SK-N-SH (cell line): ENCODE data around the gene TDRD9. TPM values are rescaled to one million over a fixed set of nuclear protein-coding genes. Genes with fewer than 3 reads are reported as not detected.

Experiments used
- CTCF ChIA-PET: fragments of 300-600, 350-600 bp; formaldehyde crosslinking; extraction: SDS; loops from one replicate; lab custom pipeline; 2021; lab: Yijun Ruan, JAX
- POLR2A ChIA-PET: fragments of 350-600 bp; sonication (Branson Sonifier 250); formaldehyde crosslinking; extraction: SDS; loops from one replicate; lab custom pipeline; 2020; ENCODE audit warnings: antibody characterized with exemption, inconsistent platforms; lab: Yijun Ruan, JAX
- DNase-seq: peaks from one replicate; pipeline ENCODE4 v3.0.0; 2012
- H2AFZ ChIP-seq: fragments of 200-600 bp; sonication (generic); 2 replicates; pipeline ENCODE4 v1.8.1; 2016; ENCODE audit warnings: antibody characterized with exemption, mild to moderate bottlenecking, low read depth
- H3F3A ChIP-seq: fragments of 200-600 bp; sonication (generic); replicated peaks from 2 replicates; pipeline ENCODE3; 2016; ENCODE audit warnings: antibody characterized with exemption, mild to moderate bottlenecking; ENCODE audit not compliant: insufficient read depth
- H3K27ac ChIP-seq, 2 experiments: fragments of 200-500 bp in 1 of 2; fragments of 200-600 bp in 1 of 2; sonication (Bioruptor generic) in 1 of 2; sonication (generic), shearing (Covaris generic) in 1 of 2; 2 replicates each; pipeline versions ENCODE4 v1.5.1 to v1.6.1; 2014 to 2016; ENCODE audit warnings: low read depth in 2 of 2, inconsistent platforms in 1 of 2, low read length in 1 of 2, mild to moderate bottlenecking in 1 of 2, mixed read lengths in 1 of 2
- H3K27me3 ChIP-seq: fragments of 200-600 bp; sonication (generic), shearing (Covaris generic); 2 replicates; pipeline ENCODE4 v1.6.1; 2016; ENCODE audit warnings: mixed run types; ENCODE audit not compliant: insufficient read depth
- H3K36me3 ChIP-seq, 2 experiments: fragments of 200-500 bp in 1 of 2; fragments of 200-600 bp in 1 of 2; sonication (Bioruptor generic) in 1 of 2; sonication (generic) in 1 of 2; replicated peaks in 1 of 2; 2 replicates each; pipeline versions ENCODE3 to v1.5.1; 2014 to 2016; ENCODE audit warnings: low read length in 1 of 2, mild to moderate bottlenecking in 1 of 2; ENCODE audit not compliant: insufficient read depth in 2 of 2, control insufficient read depth in 1 of 2
- H3K4me1 ChIP-seq, 2 experiments: fragments of 200-500 bp in 1 of 2; fragments of 200-600 bp in 1 of 2; sonication (Bioruptor generic) in 1 of 2; sonication (generic), shearing (Covaris generic) in 1 of 2; 2 replicates each; pipeline versions ENCODE4 v1.5.1 to v1.6.1; 2014 to 2016; ENCODE audit warnings: low read depth in 1 of 2, low read length in 1 of 2, mixed run types in 1 of 2; ENCODE audit not compliant: insufficient read depth in 2 of 2, control insufficient read depth in 1 of 2
- H3K4me2 ChIP-seq: fragments of 200-600 bp; sonication (generic), shearing (Covaris generic); 2 replicates; pipeline ENCODE4 v1.6.1; 2017; ENCODE audit warnings: mixed run types
- H3K4me3 ChIP-seq, 2 experiments: fragments of 200-500 bp in 1 of 2; fragments of 200-600 bp in 1 of 2; sonication (Bioruptor generic) in 1 of 2; sonication (generic), shearing (Covaris generic) in 1 of 2; 2 replicates each; pipeline versions ENCODE4 v1.5.1 to v1.8.1; 2014 to 2016; ENCODE audit warnings: low read depth in 2 of 2, inconsistent platforms in 1 of 2, low read length in 1 of 2, mild to moderate bottlenecking in 1 of 2, mixed read lengths in 1 of 2, moderate library complexity in 1 of 2
- H3K79me2 ChIP-seq: fragments of 200-600 bp; sonication (generic); 2 replicates; pipeline ENCODE4 v1.8.1; 2017; ENCODE audit warnings: mild to moderate bottlenecking; ENCODE audit not compliant: insufficient read depth
- H3K9ac ChIP-seq: fragments of 200-600 bp; sonication (generic); 2 replicates; pipeline ENCODE4 v1.6.1; 2017; ENCODE audit warnings: mixed run types
- H3K9me2 ChIP-seq: fragments of 200-600 bp; sonication (generic); 2 replicates; pipeline ENCODE4 v1.6.1; 2017; ENCODE audit warnings: mixed run types
- H3K9me3 ChIP-seq: fragments of 200-600 bp; sonication (generic); 2 replicates; pipeline ENCODE4 v1.6.1; 2017; ENCODE audit warnings: mixed run types, mild to moderate bottlenecking, moderate library complexity
- H4K20me1 ChIP-seq: fragments of 200-600 bp; sonication (generic); 2 replicates; pipeline ENCODE4 v1.6.1; 2017; ENCODE audit warnings: mild to moderate bottlenecking, mixed run types; ENCODE audit not compliant: insufficient read depth
- CHD2 ChIP-seq: fragments of 150-350 bp; IDR thresholded peaks from 2 replicates; pipeline ENCODE4 v1.6.1; 2018; ENCODE audit warnings: low read length; ENCODE audit not compliant: partially characterized antibody
- EP300 ChIP-seq, 2 experiments: IDR thresholded peaks; 2 replicates each; pipeline versions ENCODE4 v1.4.0 to v1.6.1; 2012; ENCODE audit warnings: borderline replicate concordance in 1 of 2, low read depth in 1 of 2, low read length in 1 of 2
- FOSL2 ChIP-seq: IDR thresholded peaks from 2 replicates; pipeline ENCODE4 v1.4.0; 2012; ENCODE audit warnings: low read depth, mild to moderate bottlenecking, moderate library complexity, borderline replicate concordance
- GATA2 ChIP-seq: sonication (generic); formaldehyde crosslinking; IDR thresholded peaks from 2 replicates; pipeline ENCODE4 v1.5.0; 2020; ENCODE audit warnings: mild to moderate bottlenecking, missing genetic modification reagents
- MAX ChIP-seq: IDR thresholded peaks from 2 replicates; pipeline ENCODE4 v1.4.0; 2012; ENCODE audit warnings: low read depth
- NFIC ChIP-seq: IDR thresholded peaks from 2 replicates; pipeline ENCODE4 v1.4.0; 2012; ENCODE audit warnings: borderline replicate concordance
- NRF1 ChIP-seq: IDR thresholded peaks from 2 replicates; pipeline ENCODE4 v1.6.1; 2012; ENCODE audit warnings: low read depth, mild to moderate bottlenecking, low read length
- RAD21 ChIP-seq: IDR thresholded peaks from 2 replicates; pipeline ENCODE4 v1.6.1; 2012; ENCODE audit warnings: mild to moderate bottlenecking, low read length
- REST ChIP-seq: IDR thresholded peaks from 2 replicates; pipeline ENCODE4 v1.6.1; 2012; ENCODE audit warnings: mild to moderate bottlenecking, low read depth, low read length, moderate library complexity
- RFX5 ChIP-seq: IDR thresholded peaks from 2 replicates; pipeline ENCODE4 v1.6.1; 2012; ENCODE audit warnings: mild to moderate bottlenecking, improper control_type of control experiment, low read length
- TAF1 ChIP-seq: IDR thresholded peaks from 2 replicates; pipeline ENCODE4 v1.6.1; 2012; ENCODE audit warnings: low read depth, mild to moderate bottlenecking, low read length, moderate library complexity, borderline replicate concordance
- WGBS: methylation state at CpG from one replicate; pipeline ENCODE4 v1.1.6; 2017; ENCODE audit warnings: low lambda C conversion rate; 5-methylcytosine and 5-hydroxymethylcytosine counted together
- polyA plus RNA-seq, 3 experiments: library from polyadenylated mRNA; depleted of rRNA; stranded (reverse); fragments of >200 nt; gene quantifications; 2 replicates each; pipeline ENCODE4 v1.2.3, GENCODE V29; 2012

The TDRD9 gene
- polyA plus RNA-seq, 1 of the 3 experiments (the other 2 are of a cell fraction): not detected

GRCh38 chr14:104087505-104087904 is 159.2 kb downstream of the TDRD9 start:
- Histone ChIP-seq H2AFZ (no peak overlapping the region), H3K36me3 (no peaks in the 10 kb centered on the region), H3K4me2 (no peak overlapping the region), H3K9ac (no peak overlapping the region), H3F3A (no peaks in the 10 kb centered on the region), H3K79me2 (no peaks in the 10 kb centered on the region), H3K27ac (no peak overlapping the region), H3K9me2 (no peaks in the 10 kb centered on the region), H3K27me3 (no peaks in the 10 kb centered on the region; the same call in 1 of the 2 replicates), H3K4me3 (no peak overlapping the region), H4K20me1 (no peaks in the 10 kb centered on the region), H3K4me1 (peaks cover 0 to 17% of the 10 kb centered on the region in 2 experiments; a peak in 1 of 4 replicates), H3K9me3 (no peaks in the 10 kb centered on the region)
- WGBS: 50% methylated on average over 7 of the region's 17 CpGs
- no peak for DNase-seq
- no peak for TF ChIP-seq NFIC
- no peak for TF ChIP-seq TAF1
- TF ChIP-seq MAX: no peak
- no peak for TF ChIP-seq RFX5
- TF ChIP-seq RAD21: no peak
- ChIA-PET POLR2A (no interaction called here), CTCF (interaction anchor here (1.0 to 4.5 kb wide), 9 partner anchors 10 to 477 kb away, joined by 3 to 46 read pairs (median 3); no protein-coding TSS in a partner anchor)

- no peak overlapping the region for H3K9ac ChIP-seq
- no peak overlapping the region for H3K4me2 ChIP-seq
- H3K27ac ChIP-seq: no peak overlapping the region
- WGBS: 78% methylated on average over 9 of the region's 23 CpGs
- H3K9me2 ChIP-seq: no peaks in the 10 kb centered on the region
- CTCF ChIA-PET: interaction anchor here (0.7 to 4.5 kb wide), 10 partner anchors 11 to 476 kb away, joined by 3 to 46 read pairs (median 3); no protein-coding TSS in a partner anchor
- H3K36me3 ChIP-seq: no peaks in the 10 kb centered on the region
- no peak for TF ChIP-seq EP300 (IDR thresholded peaks at IDR 0.05; ENCODE audit: borderline replicate concordance in 1 of 2, low read depth in 1 of 2, low read length in 1 of 2)
- TF ChIP-seq NRF1: no peak
- no peak for TF ChIP-seq FOSL2
- no peak for TF ChIP-seq REST
- TF ChIP-seq GATA2: no peak
- no peak for TF ChIP-seq CHD2
- TF ChIP-seq, all 33 proteins: peak for 0
- Histone ChIP-seq H3F3A (no peaks in the 10 kb centered on the region), H2AFZ (no peak overlapping the region), H3K4me1 (peaks cover 0 to 10% of the 10 kb centered on the region in 2 experiments; a peak in 1 of 4 replicates), H4K20me1 (no peaks in the 10 kb centered on the region), H3K9me3 (no peaks in the 10 kb centered on the region), H3K27me3 (no peaks in the 10 kb centered on the region), H3K4me3 (no peak overlapping the region), H3K79me2 (no peaks in the 10 kb centered on the region)
- no peak for DNase-seq
- POLR2A ChIA-PET: no interaction called here
Measured at GRCh38 chr14:104087981-104088850, 160.0 kb downstream of the TDRD9 start.
